Mammary epithelial cell (primary cell): Measurements from ENCODE around the gene FNDC3B.

Experiments used
- EZH2 ChIP-seq: IDR thresholded peaks from 2 replicates; pipeline ENCODE4 v1.6.1; 2012; ENCODE audit warnings: low read length, inconsistent platforms, borderline replicate concordance
- TF ChIP-seq, protein P1 (sequence below), 2 donors: IDR thresholded peaks in 1 of 2; conservative IDR thresholded peaks in 1 of 2; 2 replicates each; pipeline ENCODE4 v1.5.1; 2011 to 2012; ENCODE audit warnings: inconsistent platforms in 2 of 2, low read length in 2 of 2, mild to moderate bottlenecking in 2 of 2, control low read depth in 1 of 2, low read depth in 1 of 2; ENCODE audit not compliant: insufficient read depth in 1 of 2; ENCODE audit errors: extremely low read depth in 1 of 2

DNA sequence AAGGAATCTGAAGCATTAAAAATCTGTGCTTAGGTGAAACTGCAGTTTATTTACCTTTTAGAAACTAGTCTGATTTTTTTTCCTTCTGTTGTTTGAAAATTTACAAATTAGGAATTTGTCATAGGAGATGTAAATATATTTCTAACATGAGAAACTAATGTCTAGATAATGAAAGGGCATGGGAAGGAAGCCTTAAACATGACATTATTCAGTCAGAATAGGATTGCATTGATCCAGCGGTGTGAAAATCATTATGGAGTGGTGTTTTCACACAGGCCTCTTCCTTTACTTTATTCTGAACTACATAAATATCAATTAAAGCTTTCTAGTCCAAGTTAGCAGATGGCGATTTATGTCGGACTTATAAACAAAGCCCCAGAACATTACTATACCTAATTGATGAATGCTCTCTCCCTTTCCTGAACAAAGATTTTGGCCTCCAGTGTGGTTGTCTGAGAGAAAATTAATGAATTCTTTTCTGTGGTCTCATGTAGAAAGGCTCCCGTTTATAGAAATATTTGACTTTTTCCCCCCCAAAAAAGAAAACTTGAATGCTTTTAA, 37.9 kb downstream of the FNDC3B start:
- TF ChIP-seq, protein P1, sequence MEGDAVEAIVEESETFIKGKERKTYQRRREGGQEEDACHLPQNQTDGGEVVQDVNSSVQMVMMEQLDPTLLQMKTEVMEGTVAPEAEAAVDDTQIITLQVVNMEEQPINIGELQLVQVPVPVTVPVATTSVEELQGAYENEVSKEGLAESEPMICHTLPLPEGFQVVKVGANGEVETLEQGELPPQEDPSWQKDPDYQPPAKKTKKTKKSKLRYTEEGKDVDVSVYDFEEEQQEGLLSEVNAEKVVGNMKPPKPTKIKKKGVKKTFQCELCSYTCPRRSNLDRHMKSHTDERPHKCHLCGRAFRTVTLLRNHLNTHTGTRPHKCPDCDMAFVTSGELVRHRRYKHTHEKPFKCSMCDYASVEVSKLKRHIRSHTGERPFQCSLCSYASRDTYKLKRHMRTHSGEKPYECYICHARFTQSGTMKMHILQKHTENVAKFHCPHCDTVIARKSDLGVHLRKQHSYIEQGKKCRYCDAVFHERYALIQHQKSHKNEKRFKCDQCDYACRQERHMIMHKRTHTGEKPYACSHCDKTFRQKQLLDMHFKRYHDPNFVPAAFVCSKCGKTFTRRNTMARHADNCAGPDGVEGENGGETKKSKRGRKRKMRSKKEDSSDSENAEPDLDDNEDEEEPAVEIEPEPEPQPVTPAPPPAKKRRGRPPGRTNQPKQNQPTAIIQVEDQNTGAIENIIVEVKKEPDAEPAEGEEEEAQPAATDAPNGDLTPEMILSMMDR (conservative IDR thresholded peaks at IDR 0.05 in 1 of 2, IDR thresholded peaks at IDR 0.05 in 1 of 2; ENCODE audit: extremely low read depth in 1 of 2, insufficient read depth in 1 of 2, low read depth in 1 of 2, low read length in 2 of 2) = no peak
- no peak for TF ChIP-seq EZH2
